ENCODE results near the gene SPRYD7. TPM values are rescaled to one million over a fixed set of nuclear protein-coding genes. Genes with fewer than 3 reads are reported as not detected.

The SPRYD7 gene, protein sequence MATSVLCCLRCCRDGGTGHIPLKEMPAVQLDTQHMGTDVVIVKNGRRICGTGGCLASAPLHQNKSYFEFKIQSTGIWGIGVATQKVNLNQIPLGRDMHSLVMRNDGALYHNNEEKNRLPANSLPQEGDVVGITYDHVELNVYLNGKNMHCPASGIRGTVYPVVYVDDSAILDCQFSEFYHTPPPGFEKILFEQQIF
- total RNA-seq: 3.9 and 4.9 TPM in 2 replicates
- long read RNA-seq, transcript SPRYD7-201 (5 exons, 3,053 nt): major isoform, 28 of 32 reads
- long read RNA-seq, partial matches to known transcripts: 0 of 32 reads
- long read RNA-seq, other reads (novel, unspliced or antisense): 3 of 32 reads

- Mint-ChIP-seq H3K4me1 (ENCODE audit: unreplicated experiment) (peaks cover 19% of the 10 kb centered on the region), H3K4me3 (ENCODE audit: unreplicated experiment) (peak within 1 kb of the TSS; percentile 85), H3K36me3 (ENCODE audit: unreplicated experiment) (no peaks in the 10 kb centered on the region), H3K27me3 (ENCODE audit: unreplicated experiment) (no peaks in the 10 kb centered on the region), H3K27ac (ENCODE audit: unreplicated experiment) (peak within 1 kb of the TSS; percentile 93), H3K9me3 (ENCODE audit: unreplicated experiment) (no peaks in the 10 kb centered on the region)
- DNase-seq (ENCODE audit: extremely low spot score, unreplicated experiment): peak; percentile 100
- peak; percentile 93 for TF ChIP-seq CTCF (IDR thresholded peaks at IDR 0.05)
Measured at GRCh38 chr13:49936075-49936967, at the start of gene SPRYD7. Gene SPRYD7 (minus strand): TSS chr13:49936340. CDS start chr13:49936235, 105 bp downstream.

GRCh38 chr13:49985129-49985528 lies 49.0 kb upstream of the SPRYD7 start:
- TF ChIP-seq CTCF (IDR thresholded peaks at IDR 0.05): no peak
- Mint-ChIP-seq H3K9me3 (ENCODE audit: unreplicated experiment) (no peaks in the 10 kb centered on the region), H3K27me3 (ENCODE audit: unreplicated experiment) (no peaks in the 10 kb centered on the region), H3K4me1 (ENCODE audit: unreplicated experiment) (no peaks in the 10 kb centered on the region), H3K36me3 (ENCODE audit: unreplicated experiment) (peaks cover 19% of the 10 kb centered on the region), H3K4me3 (ENCODE audit: unreplicated experiment) (no peak overlapping the region), H3K27ac (ENCODE audit: unreplicated experiment) (no peak overlapping the region)
- no peak for DNase-seq (ENCODE audit: extremely low spot score, unreplicated experiment)

DNA sequence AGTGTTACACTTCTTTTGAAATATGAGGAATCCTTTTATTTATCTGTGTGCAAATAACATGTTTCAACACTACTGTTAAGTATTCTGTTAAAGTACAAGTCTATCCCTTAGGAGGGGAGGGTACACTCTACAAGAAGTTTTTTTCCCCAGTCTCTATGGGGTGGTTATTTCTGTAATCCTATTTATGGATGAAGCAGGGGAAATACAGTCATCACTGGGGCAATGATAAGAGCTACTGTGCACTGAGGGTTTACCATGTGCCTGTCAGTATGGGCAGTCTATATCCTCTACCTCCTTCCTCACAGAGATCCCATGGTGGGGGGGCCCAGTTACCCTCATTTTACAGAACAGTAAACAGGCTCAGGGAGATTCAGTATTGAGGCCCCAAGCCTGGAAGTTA lies 44.1 kb upstream of the SPRYD7 start:
- no peak overlapping the region for H3K4me3 Mint-ChIP-seq (ENCODE audit: unreplicated experiment)
- H3K9me3 Mint-ChIP-seq (ENCODE audit: unreplicated experiment): no peaks in the 10 kb centered on the region
- TF ChIP-seq CTCF (IDR thresholded peaks at IDR 0.05): no peak
- peaks cover 8% of the 10 kb centered on the region for H3K36me3 Mint-ChIP-seq (ENCODE audit: unreplicated experiment)
- H3K27me3 Mint-ChIP-seq (ENCODE audit: unreplicated experiment): no peaks in the 10 kb centered on the region
- peaks cover 8% of the 10 kb centered on the region for H3K4me1 Mint-ChIP-seq (ENCODE audit: unreplicated experiment)
- H3K27ac Mint-ChIP-seq (ENCODE audit: unreplicated experiment): no peak overlapping the region
- DNase-seq (ENCODE audit: extremely low spot score, unreplicated experiment): no peak

DNA sequence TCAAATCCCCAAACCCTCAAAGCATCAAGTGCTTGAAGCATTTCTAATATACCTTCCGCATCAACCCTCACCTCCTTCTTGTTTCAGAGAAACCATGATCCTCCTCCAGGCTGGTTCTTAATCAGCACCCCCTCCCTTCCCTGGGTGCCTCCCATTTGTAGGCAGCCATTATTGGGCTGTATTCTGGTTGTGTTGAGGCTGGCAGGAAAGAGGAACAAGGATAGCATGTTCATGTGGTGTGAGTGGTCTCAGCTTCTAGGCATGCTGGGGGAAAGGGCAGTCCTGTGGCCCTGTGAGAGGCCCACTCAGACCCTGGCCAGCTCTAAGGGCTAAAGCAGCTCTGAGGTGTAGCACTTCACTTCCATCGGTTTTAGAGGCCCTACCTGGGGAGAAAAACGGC lies 41.9 kb upstream of the SPRYD7 start:
- Mint-ChIP-seq H3K4me3 (ENCODE audit: unreplicated experiment) (no peak overlapping the region), H3K36me3 (ENCODE audit: unreplicated experiment) (peaks cover 5% of the 10 kb centered on the region), H3K27ac (ENCODE audit: unreplicated experiment) (no peak overlapping the region), H3K4me1 (ENCODE audit: unreplicated experiment) (peaks cover 8% of the 10 kb centered on the region), H3K9me3 (ENCODE audit: unreplicated experiment) (no peaks in the 10 kb centered on the region), H3K27me3 (ENCODE audit: unreplicated experiment) (no peaks in the 10 kb centered on the region)
- no peak for TF ChIP-seq CTCF (IDR thresholded peaks at IDR 0.05)
- peak; percentile 40 for DNase-seq (ENCODE audit: extremely low spot score, unreplicated experiment)

Measured in osteocyte (in vitro differentiated cells).